ENCODE measurements around the gene TEX26.

TEX26 gene

DNA sequence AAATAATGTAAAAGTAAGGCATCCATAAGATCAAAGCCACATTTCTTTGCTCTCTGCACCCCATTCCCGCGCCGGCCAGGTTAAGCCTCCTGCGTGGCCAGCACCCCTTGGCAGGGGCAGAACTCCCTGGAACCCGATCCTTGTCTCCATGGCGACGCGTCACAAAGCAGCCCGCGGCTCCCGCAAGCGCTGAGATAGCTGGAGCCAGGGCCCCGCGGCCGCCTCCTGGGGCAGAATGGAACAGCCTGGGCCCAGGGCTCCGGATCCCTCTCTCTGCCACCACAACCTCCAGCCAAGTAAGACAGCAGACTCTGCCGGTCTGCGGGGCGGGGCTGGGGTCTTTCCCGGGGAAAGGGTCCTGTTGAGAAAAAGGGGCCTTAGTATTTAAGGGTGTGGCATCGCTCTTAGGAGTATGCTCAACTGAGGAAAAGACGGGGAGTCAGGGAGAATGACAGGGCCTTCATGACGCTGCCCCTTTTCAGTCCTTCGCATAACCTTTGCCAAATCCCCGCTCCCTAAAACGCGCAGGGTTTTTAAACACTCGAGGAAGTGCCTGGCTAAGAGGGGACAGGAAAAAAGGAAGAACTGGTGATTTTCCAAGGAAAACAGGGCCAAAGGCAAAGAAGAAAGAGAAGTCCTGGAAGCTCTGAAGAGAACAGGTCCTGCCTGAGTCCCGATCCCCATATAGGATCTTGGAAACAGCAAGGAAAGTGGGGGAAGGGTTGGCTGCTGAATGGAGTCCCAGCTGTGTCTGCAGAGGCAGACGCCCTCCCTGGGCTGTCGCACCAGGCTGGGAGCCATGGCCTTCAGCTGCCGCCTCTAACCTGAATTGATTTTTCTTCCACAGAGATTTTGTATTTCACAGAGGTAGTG, at the start of gene TEX26:
TSS of gene TEX26 (plus strand) at position 176 of the 873 bp plus-strand sequence. CDS start at position 236, 60 bp downstream.
- no peak for DNase-seq (ENCODE audit: low spot score)
- no peak for FAIRE-seq

DNA sequence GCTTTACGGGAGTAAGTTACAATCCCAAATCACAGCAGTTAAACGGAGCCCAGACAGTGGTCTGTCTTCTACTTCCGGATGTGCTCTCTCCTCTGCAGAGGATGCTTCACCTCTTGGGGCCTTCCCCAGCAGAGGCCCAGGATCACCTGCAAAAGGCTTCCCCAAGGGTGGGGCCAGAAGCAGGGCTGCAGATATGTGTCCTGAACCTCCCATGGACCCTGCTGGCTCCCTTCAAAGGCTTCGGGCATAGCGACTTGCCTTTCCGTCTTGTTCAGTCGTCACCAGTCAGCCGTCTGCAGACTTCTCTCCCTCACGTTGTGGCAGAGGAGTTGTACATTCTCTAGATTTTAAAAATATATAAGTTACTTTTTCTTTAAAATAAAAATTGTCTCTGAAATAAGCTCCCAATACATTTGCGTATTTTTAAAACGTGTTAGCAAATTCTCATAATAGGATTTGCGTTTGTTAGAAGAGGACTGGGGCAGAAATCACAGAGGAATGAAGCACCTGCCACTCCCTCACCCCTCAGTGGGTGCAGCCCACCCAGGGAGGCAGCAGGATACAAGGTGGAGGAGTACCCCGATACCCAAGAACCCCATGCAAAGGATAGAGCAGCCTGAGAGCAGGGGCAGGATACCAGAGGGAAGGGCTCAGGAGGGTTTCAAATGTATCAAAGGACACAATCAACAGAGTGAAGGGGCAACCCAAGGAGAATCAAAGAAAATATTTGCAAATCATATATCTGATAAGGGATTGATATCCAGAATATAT, 49.3 kb upstream of the TEX26 start:
- no peak for FAIRE-seq
- DNase-seq (ENCODE audit: low spot score): no peak

- FAIRE-seq (no peak), DNase-seq (ENCODE audit: low spot score) (no peak)
These were observed 47.9 kb upstream of the TEX26 start for GRCh38 chr13:30884543-30884942.

DNA sequence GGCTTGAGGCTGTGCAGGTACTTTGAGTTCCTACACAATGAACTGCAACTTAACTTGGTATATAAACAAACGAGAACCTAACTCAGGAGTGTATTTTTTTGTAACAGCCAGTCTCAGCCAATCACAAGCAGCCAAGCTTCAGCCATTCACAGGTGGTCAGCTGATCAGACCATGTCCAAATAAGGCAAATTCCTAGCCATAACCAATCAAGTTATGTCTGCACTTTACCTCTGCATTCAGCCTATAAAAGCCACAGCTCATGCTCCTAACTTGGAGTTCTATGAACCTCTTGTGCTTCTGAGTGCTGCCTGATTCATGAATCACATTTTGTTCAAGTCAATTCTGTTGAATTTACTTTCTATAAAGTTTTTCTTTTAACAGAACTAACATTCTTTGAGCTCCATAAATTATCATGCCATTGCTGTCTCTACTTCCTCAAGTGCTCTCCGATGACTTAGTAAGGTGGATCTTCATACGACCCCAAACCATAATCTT, 43.2 kb upstream of the TEX26 start:
- DNase-seq (ENCODE audit: low spot score): no peak
- no peak for FAIRE-seq

GRCh38 chr13:30892966-30893365, 39.5 kb upstream of the TEX26 start:
- FAIRE-seq (no peak), DNase-seq (ENCODE audit: low spot score) (peak; percentile 32)

- DNase-seq (ENCODE audit: low spot score): peak; percentile 62
- no peak for FAIRE-seq
These were observed 36.7 kb upstream of the TEX26 start for GRCh38 chr13:30895773-30896172.

DNA sequence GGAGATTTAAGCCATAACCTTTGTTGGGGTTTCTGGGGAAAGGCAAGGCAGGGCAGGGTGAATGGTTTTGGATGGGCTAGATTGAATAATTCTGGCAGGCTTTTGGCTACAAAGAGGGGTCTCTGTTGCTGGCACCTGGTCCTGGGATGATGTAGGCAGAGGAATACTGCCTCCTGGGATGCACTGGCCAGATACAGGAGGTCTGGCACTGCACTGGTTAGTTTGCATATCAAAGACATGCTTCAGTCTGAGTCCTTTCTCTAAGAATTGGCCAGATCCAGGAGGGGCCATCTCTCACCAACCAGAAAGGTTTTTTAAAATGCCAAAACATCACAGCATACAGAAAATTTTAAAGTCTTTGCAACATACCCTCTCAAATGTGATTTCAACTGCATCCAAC, 34.4 kb upstream of the TEX26 start:
- FAIRE-seq (no peak), DNase-seq (ENCODE audit: low spot score) (no peak)

DNA sequence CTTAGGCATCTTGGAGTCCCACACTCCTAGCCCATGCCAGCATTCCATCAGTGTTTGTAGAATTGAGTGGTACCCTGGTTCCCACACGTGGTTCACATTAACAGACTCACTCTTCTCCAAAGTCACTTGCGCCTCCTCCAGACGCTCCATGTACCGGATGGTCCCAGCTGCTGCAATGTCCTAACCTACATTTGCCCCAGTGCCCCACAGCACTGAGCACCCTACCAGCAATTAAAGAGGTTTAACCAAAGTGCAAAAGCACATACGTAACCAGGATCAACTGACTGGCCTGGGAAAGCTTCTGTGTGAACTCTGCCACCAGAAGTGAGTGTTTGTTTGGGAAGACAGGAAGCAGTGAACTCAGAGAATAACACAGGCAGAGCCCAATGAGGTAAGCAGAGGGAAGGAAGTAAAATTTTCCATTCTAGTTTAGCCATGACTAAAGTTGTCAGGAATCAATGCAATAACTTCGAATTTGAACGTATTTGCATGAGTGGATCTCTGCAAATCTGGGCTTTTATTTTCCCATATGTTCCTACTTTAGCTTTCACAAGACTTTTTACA, 33.7 kb upstream of the TEX26 start:
- peak; percentile 21 for DNase-seq (ENCODE audit: low spot score)
- no peak for FAIRE-seq

GRCh38 chr13:30900436-30900835, 32.0 kb upstream of the TEX26 start:
- DNase-seq (ENCODE audit: low spot score) (no peak), FAIRE-seq (no peak)

- FAIRE-seq: no peak
These were observed 31.3 kb upstream of the TEX26 start for GRCh38 chr13:30900952-30901749.

DNA sequence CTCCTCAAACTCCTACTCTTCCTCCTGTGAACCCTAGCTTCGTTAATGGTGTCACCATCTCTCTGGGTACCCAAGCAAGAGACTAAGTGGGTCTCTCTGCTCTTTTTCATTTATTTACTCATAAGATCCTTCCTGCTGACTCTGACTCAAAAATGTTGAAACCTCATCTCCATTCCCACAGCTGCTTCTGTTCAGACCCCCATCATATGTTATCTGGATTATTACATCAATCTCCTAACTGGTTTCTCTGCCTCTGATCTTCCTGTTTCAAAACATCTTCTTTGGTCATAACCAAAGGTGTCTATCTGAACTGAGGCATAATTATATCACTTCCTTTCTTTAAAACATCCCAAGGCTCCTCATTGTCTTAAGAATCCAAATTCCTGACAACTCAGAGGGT, 28.4 kb upstream of the TEX26 start:
- no peak for FAIRE-seq
- no peak for DNase-seq (ENCODE audit: low spot score)

More at GRCh38 chr13:30900952-30901749, 31.3 kb upstream of the TEX26 start:
- DNase-seq (ENCODE audit: low spot score): no peak

- no peak for FAIRE-seq
These were observed 26.5 kb upstream of the TEX26 start, which contains the start of gene MEDAG for GRCh38 chr13:30905932-30906383. Gene MEDAG (plus strand): TSS chr13:30906271. CDS start chr13:30906516, 245 bp downstream.

GRCh38 chr13:30906411-30907051, 25.9 kb upstream of the TEX26 start:
- FAIRE-seq: no peak
- no peak for DNase-seq (ENCODE audit: low spot score)

More at GRCh38 chr13:30905932-30906383, 26.5 kb upstream of the TEX26 start, which contains the start of gene MEDAG:
- DNase-seq (ENCODE audit: low spot score): no peak

DNA sequence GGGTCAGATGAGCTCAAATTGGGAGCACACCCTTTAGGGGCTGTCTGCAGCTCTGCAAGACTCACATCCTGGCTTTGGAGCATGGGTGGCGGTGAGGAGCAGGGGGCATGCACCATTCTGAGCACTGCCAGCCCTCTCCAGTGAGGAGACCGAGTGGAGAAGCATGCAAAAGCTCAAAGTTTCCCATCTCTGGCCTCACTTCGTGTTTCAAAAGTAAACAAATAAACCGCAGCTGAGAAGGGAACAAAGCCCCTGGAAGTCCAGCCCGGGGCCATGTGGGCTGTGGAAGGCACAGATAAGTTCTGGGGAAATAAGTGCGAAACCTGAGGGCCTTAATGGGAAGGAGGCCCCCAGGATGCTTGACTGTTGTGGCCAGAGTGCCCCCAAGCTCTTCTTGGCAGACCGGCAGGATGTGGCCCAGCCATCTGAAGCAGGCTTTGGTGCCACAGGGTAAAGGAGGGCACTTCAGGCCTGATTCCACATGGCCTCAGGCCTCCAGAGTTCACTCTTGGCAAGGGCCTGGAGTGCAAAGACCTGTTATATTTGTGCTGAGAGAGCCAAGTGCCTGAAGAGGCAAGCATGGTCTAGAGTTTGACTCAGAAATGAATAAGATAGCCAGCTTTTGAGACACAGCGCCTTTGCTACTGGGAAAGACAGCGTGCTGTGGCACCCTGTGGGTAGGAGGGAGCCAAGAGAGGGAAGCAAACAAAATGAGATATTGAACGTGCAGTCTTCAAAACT, 25.2 kb upstream of the TEX26 start:
- FAIRE-seq (no peak), DNase-seq (ENCODE audit: low spot score) (no peak)

- FAIRE-seq: no peak
These were observed 24.0 kb upstream of the TEX26 start for GRCh38 chr13:30908416-30908980.

DNA sequence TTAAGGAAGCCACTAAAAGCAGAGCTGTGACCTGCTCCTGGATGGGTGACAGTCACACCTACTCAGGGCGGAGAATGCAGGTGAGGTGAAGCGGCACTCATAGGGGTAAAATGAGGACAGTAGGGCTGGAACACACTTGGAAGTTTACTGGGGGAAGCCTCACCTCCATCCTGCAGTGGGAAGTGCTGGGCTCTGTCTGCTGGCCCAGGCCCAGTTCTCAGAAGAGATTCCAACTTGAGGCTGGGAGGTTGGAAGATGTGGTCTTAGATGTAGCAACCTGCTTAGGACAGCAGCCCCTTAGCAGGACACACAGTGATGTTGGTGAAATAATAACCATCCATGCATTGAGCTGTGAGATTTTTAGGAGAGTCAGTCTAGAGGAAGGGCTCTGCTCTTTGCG, 21.8 kb upstream of the TEX26 start:
- DNase-seq (ENCODE audit: low spot score) (no peak), FAIRE-seq (no peak)

More at GRCh38 chr13:30908416-30908980, 24.0 kb upstream of the TEX26 start:
- DNase-seq (ENCODE audit: low spot score): no peak

DNA sequence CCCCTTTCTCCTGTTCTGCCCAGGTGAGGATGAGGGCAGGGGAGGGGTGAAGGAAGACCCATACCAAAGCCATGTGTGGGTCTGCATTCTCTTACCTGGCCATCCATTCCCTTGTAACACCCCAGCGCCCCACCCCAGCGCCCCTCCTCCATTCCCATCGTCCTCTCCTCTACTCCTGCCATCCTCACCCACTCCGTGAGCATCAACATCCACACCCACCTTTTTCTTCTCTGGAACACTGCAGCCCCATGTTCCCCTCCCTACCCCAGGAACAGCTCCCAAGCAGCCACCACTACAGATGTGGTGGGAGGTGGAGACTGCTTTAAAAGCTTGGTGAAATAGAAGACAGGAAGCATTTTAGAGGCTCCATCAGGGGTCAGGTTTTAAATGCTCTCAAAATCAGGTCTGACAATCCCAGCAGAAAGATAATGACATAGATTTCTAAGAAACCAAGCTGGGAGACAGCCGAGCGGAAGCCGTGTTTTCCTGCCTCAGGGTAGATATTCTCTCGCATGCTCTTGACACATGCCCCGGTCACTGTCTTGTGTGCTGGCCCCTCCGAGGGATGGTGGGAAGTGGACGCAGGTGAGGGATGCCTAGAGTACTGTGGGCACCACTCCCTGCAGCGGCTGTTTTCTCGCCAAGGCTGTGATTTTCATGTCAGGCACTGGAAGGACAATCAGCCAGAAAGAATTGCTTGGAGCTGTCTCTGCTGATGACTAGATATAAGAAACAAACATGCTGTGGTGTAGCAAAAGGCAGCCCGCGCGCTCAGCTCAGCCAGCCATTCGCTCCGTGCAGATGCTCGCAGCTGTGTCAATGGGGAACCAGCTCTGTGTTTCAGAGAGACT, 16.5 kb upstream of the TEX26 start:
- DNase-seq (ENCODE audit: low spot score) (no peak), FAIRE-seq (no peak)

GRCh38 chr13:30916991-30917390, 15.5 kb upstream of the TEX26 start:
- FAIRE-seq (no peak), DNase-seq (ENCODE audit: low spot score) (no peak)
